NB4 (cell line): Measurements from ENCODE around the gene MYADM.

Experiments used
- MYC ChIP-seq: IDR thresholded peaks from 2 replicates; pipeline ENCODE4 v1.6.1; 2011; ENCODE audit warnings: low read depth, low read length
- POLR2A ChIP-seq: IDR thresholded peaks from 2 replicates; pipeline ENCODE4 v1.6.1; 2011; ENCODE audit warnings: mild to moderate bottlenecking; ENCODE audit not compliant: insufficient read length; ENCODE audit errors: extremely low read depth
- TF ChIP-seq, protein P1 (sequence below): IDR thresholded peaks from one replicate; pipeline ENCODE4 v1.5.1; 2012; ENCODE audit warnings: low read depth, low read length
- TF ChIP-seq, protein P2 (sequence below): IDR thresholded peaks from 2 replicates; pipeline ENCODE4 v1.6.1; 2011; ENCODE audit warnings: low read depth, low read length

DNA sequence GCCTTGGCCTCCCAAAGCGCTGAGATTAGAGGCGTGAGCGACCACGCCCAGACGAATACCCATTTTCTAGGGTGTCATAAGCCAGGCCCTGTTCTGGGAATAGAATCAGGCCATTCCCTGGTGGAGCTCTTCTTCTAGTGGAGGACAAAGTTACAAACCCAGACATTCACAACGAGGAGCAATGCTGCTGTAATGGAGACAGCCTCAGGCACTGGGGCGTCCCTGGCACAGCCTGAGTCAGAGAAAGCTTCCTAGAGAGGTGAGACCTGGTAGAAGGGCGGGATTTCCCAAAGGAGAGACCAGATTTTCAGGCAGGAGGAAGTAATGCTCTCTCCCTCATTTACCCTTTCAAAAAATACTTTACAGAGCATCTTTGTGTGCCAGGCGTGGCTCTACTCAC is 27.0 kb downstream of the MYADM start:
- TF ChIP-seq, protein P1, sequence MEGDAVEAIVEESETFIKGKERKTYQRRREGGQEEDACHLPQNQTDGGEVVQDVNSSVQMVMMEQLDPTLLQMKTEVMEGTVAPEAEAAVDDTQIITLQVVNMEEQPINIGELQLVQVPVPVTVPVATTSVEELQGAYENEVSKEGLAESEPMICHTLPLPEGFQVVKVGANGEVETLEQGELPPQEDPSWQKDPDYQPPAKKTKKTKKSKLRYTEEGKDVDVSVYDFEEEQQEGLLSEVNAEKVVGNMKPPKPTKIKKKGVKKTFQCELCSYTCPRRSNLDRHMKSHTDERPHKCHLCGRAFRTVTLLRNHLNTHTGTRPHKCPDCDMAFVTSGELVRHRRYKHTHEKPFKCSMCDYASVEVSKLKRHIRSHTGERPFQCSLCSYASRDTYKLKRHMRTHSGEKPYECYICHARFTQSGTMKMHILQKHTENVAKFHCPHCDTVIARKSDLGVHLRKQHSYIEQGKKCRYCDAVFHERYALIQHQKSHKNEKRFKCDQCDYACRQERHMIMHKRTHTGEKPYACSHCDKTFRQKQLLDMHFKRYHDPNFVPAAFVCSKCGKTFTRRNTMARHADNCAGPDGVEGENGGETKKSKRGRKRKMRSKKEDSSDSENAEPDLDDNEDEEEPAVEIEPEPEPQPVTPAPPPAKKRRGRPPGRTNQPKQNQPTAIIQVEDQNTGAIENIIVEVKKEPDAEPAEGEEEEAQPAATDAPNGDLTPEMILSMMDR, result no peak
- no peak for TF ChIP-seq POLR2A
- TF ChIP-seq MYC, result no peak
- TF ChIP-seq, protein P2, sequence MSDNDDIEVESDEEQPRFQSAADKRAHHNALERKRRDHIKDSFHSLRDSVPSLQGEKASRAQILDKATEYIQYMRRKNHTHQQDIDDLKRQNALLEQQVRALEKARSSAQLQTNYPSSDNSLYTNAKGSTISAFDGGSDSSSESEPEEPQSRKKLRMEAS, result no peak
